Trophoblast cell (in vitro differentiated cells and primary cell): ENCODE results near the gene NXN.

Source experiments
- DNase-seq, 2 donors: peaks; one replicate each; pipeline ENCODE4 v3.0.0-alpha.2; 2016
- H2AFZ ChIP-seq: 2 replicates; pipeline ENCODE4 v1.6.1; 2013; ENCODE audit warnings: low read length, moderate library complexity, mild to moderate bottlenecking; ENCODE audit not compliant: insufficient read depth, poor library complexity
- H2AK5ac ChIP-seq: 2 replicates; pipeline ENCODE4 v1.6.1; 2013; ENCODE audit warnings: mild to moderate bottlenecking, low read length
- H2BK120ac ChIP-seq: 2 replicates; pipeline ENCODE4 v1.6.1; 2013; ENCODE audit warnings: low read length, mild to moderate bottlenecking, moderate library complexity; ENCODE audit not compliant: insufficient read depth, poor library complexity
- H2BK12ac ChIP-seq: 2 replicates; pipeline ENCODE4 v1.6.1; 2013; ENCODE audit warnings: mild to moderate bottlenecking, low read length, moderate library complexity
- H2BK5ac ChIP-seq: 2 replicates; pipeline ENCODE4 v1.6.1; 2013; ENCODE audit warnings: low read length, low read depth, moderate library complexity, mild to moderate bottlenecking; ENCODE audit not compliant: poor library complexity
- H3K14ac ChIP-seq: 2 replicates; pipeline ENCODE4 v1.6.1; 2013; ENCODE audit warnings: mild to moderate bottlenecking, low read length
- H3K18ac ChIP-seq: 2 replicates; pipeline ENCODE4 v1.6.1; 2013; ENCODE audit warnings: mild to moderate bottlenecking, low read length
- H3K23ac ChIP-seq: 2 replicates; pipeline ENCODE4 v1.6.1; 2013; ENCODE audit warnings: low read length
- H3K27ac ChIP-seq: 2 replicates; pipeline ENCODE4 v1.5.1; 2013; ENCODE audit warnings: low read depth, mild to moderate bottlenecking, inconsistent platforms, low read length, moderate library complexity
- H3K27me3 ChIP-seq: 2 replicates; pipeline ENCODE4 v1.6.1; 2013; ENCODE audit warnings: inconsistent platforms, mild to moderate bottlenecking, low read length, moderate library complexity; ENCODE audit not compliant: insufficient read depth
- H3K36me3 ChIP-seq, 2 experiments: 1 replicate in 1 of 2; 2 replicates in 1 of 2; pipeline ENCODE4 v1.6.1; 2013; ENCODE audit warnings: low read length in 2 of 2, mild to moderate bottlenecking in 2 of 2, moderate library complexity in 1 of 2; ENCODE audit not compliant: insufficient read depth in 2 of 2, control insufficient read depth in 1 of 2
- H3K4ac ChIP-seq: 2 replicates; pipeline ENCODE4 v1.6.1; 2013; ENCODE audit warnings: low read depth, mild to moderate bottlenecking, low read length, moderate library complexity
- H3K4me1 ChIP-seq, 2 experiments: 1 replicate in 1 of 2; 2 replicates in 1 of 2; pipeline ENCODE4 v1.6.1; 2013; ENCODE audit warnings: low read length in 2 of 2, mild to moderate bottlenecking in 2 of 2, moderate library complexity in 1 of 2; ENCODE audit not compliant: insufficient read depth in 2 of 2, control insufficient read depth in 1 of 2
- H3K4me2 ChIP-seq: 2 replicates; pipeline ENCODE4 v1.6.1; 2013; ENCODE audit warnings: inconsistent platforms, mild to moderate bottlenecking, low read length, moderate library complexity
- H3K4me3 ChIP-seq: 2 replicates; pipeline ENCODE4 v1.5.1; 2013; ENCODE audit warnings: mild to moderate bottlenecking, low read depth, low read length, inconsistent platforms
- H3K79me1 ChIP-seq: one replicate; pipeline ENCODE4 v1.6.1; 2013; ENCODE audit warnings: low read length
- H3K79me2 ChIP-seq: 2 replicates; pipeline ENCODE4 v1.6.1; 2013; ENCODE audit warnings: low read length, mild to moderate bottlenecking; ENCODE audit not compliant: control insufficient read depth, insufficient read depth, poor library complexity
- H3K9ac ChIP-seq: 2 replicates; pipeline ENCODE4 v1.6.1; 2013; ENCODE audit warnings: mild to moderate bottlenecking, low read length
- H3K9me3 ChIP-seq: 2 replicates; pipeline ENCODE4 v1.6.1; 2013; ENCODE audit warnings: low read depth, mild to moderate bottlenecking, control low read depth, inconsistent platforms, low read length; ENCODE audit not compliant: insufficient read depth
- H4K12ac ChIP-seq: 2 replicates; pipeline ENCODE4 v1.6.1; 2013; ENCODE audit warnings: low read depth, mild to moderate bottlenecking, low read length, moderate library complexity
- H4K8ac ChIP-seq: 2 replicates; pipeline ENCODE4 v1.6.1; 2013; ENCODE audit warnings: low read depth, mild to moderate bottlenecking, low read length, moderate library complexity
- H4K91ac ChIP-seq: one replicate; pipeline ENCODE4 v1.6.1; 2013; ENCODE audit warnings: low read depth, mild to moderate bottlenecking, low read length, moderate library complexity
- WGBS: extraction: QIAGEN DNeasy Blood & Tissue Kit; methylation state at CpG from one replicate; pipeline ENCODE4 v1.1.7; 2013; ENCODE audit warnings: missing lambda C conversion rate; ENCODE audit not compliant: insufficient read length, insufficient coverage; ENCODE audit errors: extremely low coverage; 5-methylcytosine and 5-hydroxymethylcytosine counted together

The NXN gene

GRCh38 chr17:987931-988330, 8.4 kb upstream of the NXN start:
- no peak overlapping the region for H2BK5ac ChIP-seq
- no peak overlapping the region for H3K4ac ChIP-seq
- H3K27me3 ChIP-seq = no peaks in the 10 kb centered on the region
- no peak overlapping the region for H4K12ac ChIP-seq
- H3K18ac ChIP-seq = no peak overlapping the region
- H2BK12ac ChIP-seq = no peak overlapping the region
- no peak for DNase-seq
- H3K4me3 ChIP-seq = no peak overlapping the region
- no peak overlapping the region for H3K14ac ChIP-seq
- no peak overlapping the region for H3K23ac ChIP-seq
- H3K36me3 ChIP-seq = no peaks in the 10 kb centered on the region
- no CpG with 5 or more reads among the region's 15 CpGs for WGBS
- no peak overlapping the region for H3K9ac ChIP-seq
- no peak overlapping the region for H2AFZ ChIP-seq
- no peak overlapping the region for H4K91ac ChIP-seq
- H3K9me3 ChIP-seq = peaks cover 1% of the 10 kb centered on the region
- H3K79me1 ChIP-seq = no peaks in the 10 kb centered on the region
- peaks cover 0 to 3% of the 10 kb centered on the region in 2 experiments for H3K4me1 ChIP-seq
- no peak overlapping the region for H3K27ac ChIP-seq
- no peak overlapping the region for H3K4me2 ChIP-seq
- H2AK5ac ChIP-seq = no peak overlapping the region
- no peak overlapping the region for H4K8ac ChIP-seq
- no peaks in the 10 kb centered on the region for H3K79me2 ChIP-seq
- H2BK120ac ChIP-seq = no peak overlapping the region

DNA sequence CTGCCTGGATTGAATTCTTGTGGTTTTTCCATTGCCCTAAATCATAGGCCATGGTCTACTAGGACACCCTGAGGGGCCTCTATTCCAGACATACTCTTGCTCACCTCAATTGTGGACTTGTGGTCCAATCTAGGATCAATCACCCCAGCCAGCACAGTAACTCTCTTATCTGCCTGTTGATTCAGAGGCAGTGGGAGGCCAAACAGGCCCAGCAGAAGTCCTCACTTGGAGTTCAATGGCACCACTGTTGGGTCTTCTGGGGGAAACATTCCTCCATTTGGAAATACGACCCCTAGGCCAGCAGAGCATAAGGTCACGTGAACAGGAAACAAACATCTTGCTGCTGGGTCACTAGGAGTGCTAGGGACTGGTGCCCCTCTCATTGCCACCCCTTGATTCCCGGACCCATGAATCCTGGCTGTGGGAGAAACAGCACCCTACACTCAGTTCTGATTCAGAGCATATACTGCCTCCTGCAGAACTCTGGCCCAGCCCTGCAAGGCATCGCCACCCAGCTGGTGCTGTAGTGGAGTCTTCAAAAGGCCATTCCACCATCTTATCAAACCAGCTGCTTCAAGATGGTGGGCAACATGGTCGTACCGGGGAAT, 6.8 kb upstream of the NXN start:
- no peak overlapping the region for H4K12ac ChIP-seq
- H3K27ac ChIP-seq = no peak overlapping the region
- no peak overlapping the region for H3K9ac ChIP-seq
- H3K4me1 ChIP-seq = peaks cover 0 to 3% of the 10 kb centered on the region in 2 experiments
- no peak for DNase-seq
- H3K36me3 ChIP-seq = no peaks in the 10 kb centered on the region
- H4K8ac ChIP-seq = no peak overlapping the region
- H2BK120ac ChIP-seq = no peak overlapping the region
- no peak overlapping the region for H2AFZ ChIP-seq
- H3K4ac ChIP-seq = no peak overlapping the region
- H3K18ac ChIP-seq = no peak overlapping the region
- no peak overlapping the region for H3K4me3 ChIP-seq
- H3K79me1 ChIP-seq = no peaks in the 10 kb centered on the region
- H4K91ac ChIP-seq = no peak overlapping the region
- no CpG with 5 or more reads among the region's 6 CpGs for WGBS
- no peaks in the 10 kb centered on the region for H3K27me3 ChIP-seq
- no peak overlapping the region for H2BK5ac ChIP-seq
- no peak overlapping the region for H3K23ac ChIP-seq
- H2AK5ac ChIP-seq = no peak overlapping the region
- H3K4me2 ChIP-seq = no peak overlapping the region
- no peak overlapping the region for H2BK12ac ChIP-seq
- peaks cover 1% of the 10 kb centered on the region for H3K9me3 ChIP-seq
- no peaks in the 10 kb centered on the region for H3K79me2 ChIP-seq
- no peak overlapping the region for H3K14ac ChIP-seq

DNA sequence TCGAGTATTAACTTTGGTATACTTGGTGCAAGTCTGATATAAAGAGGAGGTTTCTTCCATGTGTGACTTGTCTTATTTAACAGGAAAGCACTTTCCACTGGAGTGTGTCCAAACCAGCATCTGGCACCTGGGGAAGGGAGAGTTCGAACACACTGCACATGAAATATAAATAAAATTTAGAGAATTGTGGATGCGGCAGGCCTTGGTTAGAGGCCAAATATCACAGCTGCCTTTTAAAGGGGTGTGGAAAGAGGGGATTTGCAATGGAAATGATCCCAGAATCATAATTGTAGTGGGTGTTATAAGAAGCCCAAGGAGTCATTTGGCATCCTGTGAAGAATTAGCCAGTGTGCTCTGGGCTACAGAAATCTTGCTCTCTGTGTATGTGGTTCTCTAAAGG, 4.3 kb upstream of the NXN start:
- H3K4me2 ChIP-seq = no peak overlapping the region
- no CpG with 5 or more reads among the region's 3 CpGs for WGBS

GRCh38 chr17:981292-981658, 1.7 kb upstream of the NXN start:
- Histone ChIP-seq H2BK12ac (no peak overlapping the region), H3K4me2 (no peak overlapping the region), H3K79me2 (peaks cover 18% of the 10 kb centered on the region)

More for the DNA sequence above, 4.3 kb upstream of the NXN start:
- Histone ChIP-seq H3K9ac (no peak overlapping the region), H4K91ac (no peak overlapping the region), H3K79me1 (peaks cover 9% of the 10 kb centered on the region), H3K4me1 (peaks cover 5 to 7% of the 10 kb centered on the region in 2 experiments), H2BK12ac (no peak overlapping the region), H3K27me3 (no peaks in the 10 kb centered on the region), H3K4ac (no peak overlapping the region), H3K14ac (no peak overlapping the region), H3K4me3 (no peak overlapping the region), H3K23ac (no peak overlapping the region), H2BK120ac (no peak overlapping the region), H2AFZ (no peak overlapping the region), H3K79me2 (peaks cover 3% of the 10 kb centered on the region), H3K18ac (no peak overlapping the region), H3K27ac (no peak overlapping the region), H3K36me3 (no peaks in the 10 kb centered on the region), H2BK5ac (no peak overlapping the region), H2AK5ac (no peak overlapping the region), H4K12ac (no peak overlapping the region), H3K9me3 (peaks cover 1% of the 10 kb centered on the region), H4K8ac (no peak overlapping the region)
- no peak for DNase-seq

More at GRCh38 chr17:981292-981658, 1.7 kb upstream of the NXN start:
- Histone ChIP-seq H4K91ac (no peak overlapping the region), H3K23ac (no peak overlapping the region), H2BK5ac (no peak overlapping the region), H3K4ac (no peak overlapping the region), H3K14ac (no peak overlapping the region), H3K27ac (no peak overlapping the region), H3K27me3 (no peaks in the 10 kb centered on the region), H3K9me3 (no peaks in the 10 kb centered on the region), H2AK5ac (no peak overlapping the region), H3K18ac (no peak overlapping the region), H2BK120ac (no peak overlapping the region), H3K4me3 (no peak overlapping the region), H4K8ac (no peak overlapping the region), H3K4me1 (peaks cover 6 to 7% of the 10 kb centered on the region in 2 experiments), H3K36me3 (no peaks in the 10 kb centered on the region), H3K79me1 (peaks cover 16% of the 10 kb centered on the region), H3K9ac (no peak overlapping the region), H2AFZ (no peak overlapping the region), H4K12ac (no peak overlapping the region)
- DNase-seq = no peak
- WGBS = no CpG with 5 or more reads among the region's 10 CpGs
